Measurements from ENCODE around the gene ELAVL4. TPM values are rescaled to one million over a fixed set of nuclear protein-coding genes. Genes with fewer than 3 reads are reported as not detected.

Gene ELAVL4
- total RNA-seq, 1 experiment from 2014 or later, result not detected

- Mint-ChIP-seq H3K27ac (ENCODE audit: unreplicated experiment) (no peak overlapping the region), H3K9me3 (ENCODE audit: low read depth, unreplicated experiment) (no peaks in the 10 kb centered on the region), H3K36me3 (ENCODE audit: insufficient read depth, unreplicated experiment) (no peaks in the 10 kb centered on the region), H3K27me3 (ENCODE audit: unreplicated experiment) (peaks cover 21% of the 10 kb centered on the region), H3K4me1 (ENCODE audit: low read depth, unreplicated experiment) (no peaks in the 10 kb centered on the region), H3K4me3 (ENCODE audit: low read depth, unreplicated experiment) (no peak overlapping the region)
- no peak for DNase-seq
- CTCF ChIA-PET, result no interaction called here
- no TSS peak for BruUV-seq (replicated peaks)
- no peak for TF ChIP-seq CTCF (IDR thresholded peaks at IDR 0.05; ENCODE audit: unreplicated experiment)
- intact Hi-C loops (cut with micrococcal nuclease; ENCODE audit: unreplicated experiment), result no loop called here
Observed at GRCh38 chr1:50213505-50213904, 104.8 kb downstream of the ELAVL4 start.

GRCh38 chr1:50214717-50215116, 106.0 kb downstream of the ELAVL4 start:
- no peak for TF ChIP-seq CTCF (IDR thresholded peaks at IDR 0.05; ENCODE audit: unreplicated experiment)
- no peak for DNase-seq
- no peaks in the 10 kb centered on the region for H3K36me3 Mint-ChIP-seq (ENCODE audit: insufficient read depth, unreplicated experiment)
- intact Hi-C loops (cut with micrococcal nuclease; ENCODE audit: unreplicated experiment), result no loop called here
- no TSS peak for BruUV-seq (replicated peaks)
- H3K27me3 Mint-ChIP-seq (ENCODE audit: unreplicated experiment), result peaks cover 9% of the 10 kb centered on the region
- no peak overlapping the region for H3K27ac Mint-ChIP-seq (ENCODE audit: unreplicated experiment)
- no peak overlapping the region for H3K4me3 Mint-ChIP-seq (ENCODE audit: low read depth, unreplicated experiment)
- H3K9me3 Mint-ChIP-seq (ENCODE audit: low read depth, unreplicated experiment), result no peaks in the 10 kb centered on the region
- H3K4me1 Mint-ChIP-seq (ENCODE audit: low read depth, unreplicated experiment), result no peaks in the 10 kb centered on the region
- CTCF ChIA-PET, result no interaction called here

- Mint-ChIP-seq H3K36me3 (ENCODE audit: insufficient read depth, unreplicated experiment) (no peaks in the 10 kb centered on the region), H3K4me3 (ENCODE audit: low read depth, unreplicated experiment) (no peak overlapping the region), H3K27me3 (ENCODE audit: unreplicated experiment) (peaks cover 12% of the 10 kb centered on the region), H3K9me3 (ENCODE audit: low read depth, unreplicated experiment) (no peaks in the 10 kb centered on the region), H3K27ac (ENCODE audit: unreplicated experiment) (no peak overlapping the region), H3K4me1 (ENCODE audit: low read depth, unreplicated experiment) (no peaks in the 10 kb centered on the region)
- CTCF ChIA-PET, result no interaction called here
- BruUV-seq (replicated peaks), result no TSS peak
- TF ChIP-seq CTCF (IDR thresholded peaks at IDR 0.05; ENCODE audit: unreplicated experiment), result no peak
- intact Hi-C loops (cut with micrococcal nuclease; ENCODE audit: unreplicated experiment), result no loop called here
- DNase-seq, result no peak
Observed at GRCh38 chr1:50218344-50219120, 109.8 kb downstream of the ELAVL4 start.

- Mint-ChIP-seq H3K4me3 (ENCODE audit: low read depth, unreplicated experiment) (no peak overlapping the region), H3K27me3 (ENCODE audit: unreplicated experiment) (peaks cover 21% of the 10 kb centered on the region), H3K4me1 (ENCODE audit: low read depth, unreplicated experiment) (no peaks in the 10 kb centered on the region), H3K9me3 (ENCODE audit: low read depth, unreplicated experiment) (peaks cover 5% of the 10 kb centered on the region), H3K36me3 (ENCODE audit: insufficient read depth, unreplicated experiment) (no peaks in the 10 kb centered on the region), H3K27ac (ENCODE audit: unreplicated experiment) (no peak overlapping the region)
- no TSS peak for BruUV-seq (replicated peaks)
- no peak for TF ChIP-seq CTCF (IDR thresholded peaks at IDR 0.05; ENCODE audit: unreplicated experiment)
- DNase-seq, result no peak
- intact Hi-C loops (cut with micrococcal nuclease; ENCODE audit: unreplicated experiment), result no loop called here
- CTCF ChIA-PET, result no interaction called here
Observed at GRCh38 chr1:50228871-50229384, 120.2 kb downstream of the ELAVL4 start.

Measured in Calu3 (cell line).